Stimulated activated naive B cell treated with anti-CD40 and anti-IgM and Interleukin-4, amounts not matched to agents 10 μg/mL and 1 μg/mL and 100 μg/mL, for 72 hours (primary cell): ENCODE measurements around the gene ERC2.
A peak's percentile ranks its signal among the peaks of the same experiment; 100 is the strongest.

Source experiments
- ATAC-seq, 2 donors: fragments of 150-1000 bp; cut with Tn5 transposase; replicated peaks; 2 replicates each; pipeline ENCODE4 v1.10.0; 2021; ENCODE audit warnings: moderate library complexity in 1 of 2
- DNase-seq: peaks from one replicate; pipeline ENCODE4 v3.0.0; 2021
- H3K27ac Mint-ChIP-seq: one replicate; pipeline ENCODE4 v1.8.0; 2022; ENCODE audit warnings: mild to moderate bottlenecking, mixed read lengths
- H3K27me3 Mint-ChIP-seq, 2 donors: one replicate each; pipeline ENCODE4 v1.8.0; 2022; ENCODE audit warnings: mixed read lengths in 2 of 2
- H3K36me3 Mint-ChIP-seq, 2 donors: one replicate each; pipeline ENCODE4 v1.8.0; 2022; ENCODE audit warnings: mixed read lengths in 2 of 2, mild to moderate bottlenecking in 1 of 2
- H3K4me1 Mint-ChIP-seq, 2 donors: one replicate each; pipeline ENCODE4 v1.8.0; 2022; ENCODE audit warnings: mixed read lengths in 2 of 2, mild to moderate bottlenecking in 1 of 2
- H3K4me3 Mint-ChIP-seq, 2 donors: one replicate each; pipeline ENCODE4 v1.8.0; 2022; ENCODE audit warnings: mild to moderate bottlenecking in 2 of 2, mixed read lengths in 2 of 2, moderate library complexity in 1 of 2
- H3K9me3 Mint-ChIP-seq, 2 donors: one replicate each; pipeline ENCODE4 v1.8.0; 2022; ENCODE audit warnings: mixed read lengths in 2 of 2, mild to moderate bottlenecking in 1 of 2

The ERC2 gene

DNA sequence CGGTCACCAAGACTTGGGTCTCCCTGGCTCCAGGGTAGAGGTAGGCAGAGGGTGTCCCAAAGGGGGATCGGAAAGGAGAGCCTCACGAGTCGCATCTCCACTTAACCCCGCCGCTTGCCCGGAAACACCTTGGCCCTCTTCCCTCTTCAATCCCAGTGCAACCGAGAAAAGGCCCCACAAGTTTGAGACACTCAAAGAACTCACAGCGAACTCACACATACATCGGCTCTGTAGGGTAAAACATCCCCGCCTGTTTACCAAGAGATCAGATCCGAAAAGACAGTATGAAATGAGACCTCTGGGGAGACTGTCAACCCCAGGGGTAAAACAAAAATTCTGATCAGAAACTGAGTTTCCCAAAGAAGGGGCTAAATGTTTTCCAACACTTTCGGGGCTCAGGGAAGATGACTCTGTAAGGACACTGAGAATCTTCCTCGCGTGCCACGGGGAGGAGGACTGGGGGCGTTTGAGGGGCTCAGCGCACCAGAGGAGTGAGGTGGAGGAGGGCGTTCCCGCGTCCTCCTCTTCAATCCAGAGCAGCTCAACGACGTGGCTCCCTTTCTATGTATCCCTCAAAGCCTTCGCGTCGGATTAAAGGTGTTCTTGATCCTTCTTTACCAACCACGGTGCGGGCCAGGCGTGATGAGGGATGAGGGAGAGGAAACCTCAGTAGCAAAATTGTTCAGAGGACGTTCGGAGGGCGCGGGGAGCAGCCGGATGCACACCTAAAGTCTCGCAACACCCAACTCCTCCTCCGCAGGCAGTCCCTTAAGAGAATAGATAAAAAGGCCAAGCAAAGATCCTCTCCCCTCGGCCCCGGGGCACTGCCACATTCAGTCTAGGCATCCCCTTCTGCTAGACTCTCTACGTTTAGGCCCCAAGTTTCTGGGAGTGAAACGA is 984.8 kb downstream of the ERC2 start:
- Mint-ChIP-seq H3K9me3 (no peaks in the 10 kb centered on the region), H3K4me3 (no peak overlapping the region), H3K36me3 (no peaks in the 10 kb centered on the region), H3K4me1 (peaks cover 27 to 38% of the 10 kb centered on the region in 2 donors), H3K27ac (no peak overlapping the region), H3K27me3 (peaks cover 74 to 89% of the 10 kb centered on the region in 2 donors)
- DNase-seq = no peak
- ATAC-seq = no peak

DNA sequence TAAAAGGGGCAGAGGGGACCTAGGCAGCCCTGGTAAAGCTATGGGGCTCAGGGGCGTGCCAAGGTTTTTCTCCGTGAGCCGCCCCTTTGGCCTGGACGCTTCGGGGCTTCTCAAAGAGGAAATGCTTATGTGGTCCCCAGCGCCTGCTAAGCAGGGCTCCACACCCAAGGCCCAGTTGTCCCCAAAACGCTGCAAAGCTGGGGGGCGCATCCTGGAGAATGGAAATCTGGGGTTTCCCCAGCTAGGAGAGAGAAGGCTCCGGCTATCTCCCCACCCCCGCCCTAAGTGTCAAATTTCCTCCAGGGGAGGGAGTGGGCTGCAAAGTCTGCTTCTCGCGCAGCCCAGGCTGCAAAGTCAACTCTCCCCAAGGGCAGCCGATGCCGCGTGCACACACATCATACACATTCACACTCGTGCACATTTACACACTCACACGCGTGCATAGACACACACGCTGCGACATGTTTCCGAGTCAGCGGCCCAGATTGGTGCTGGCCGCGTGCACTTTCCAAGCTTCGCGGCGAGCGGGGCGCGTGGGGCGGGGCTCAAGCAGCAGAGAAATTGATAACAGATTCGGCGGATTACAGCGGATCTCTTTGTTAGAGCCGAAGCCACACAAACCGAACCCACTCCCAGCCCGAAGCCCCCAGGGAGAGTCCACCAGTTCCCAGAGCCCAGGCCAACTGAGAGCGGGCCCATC is 985.6 kb downstream of the ERC2 start:
- H3K27ac Mint-ChIP-seq = peak overlapping the region; percentile 25
- DNase-seq = no peak
- no peak for ATAC-seq
- peaks cover 68 to 89% of the 10 kb centered on the region in 2 donors for H3K27me3 Mint-ChIP-seq
- peaks cover 24 to 32% of the 10 kb centered on the region in 2 donors for H3K4me1 Mint-ChIP-seq
- no peak overlapping the region for H3K4me3 Mint-ChIP-seq
- H3K9me3 Mint-ChIP-seq = no peaks in the 10 kb centered on the region
- no peaks in the 10 kb centered on the region for H3K36me3 Mint-ChIP-seq

DNA sequence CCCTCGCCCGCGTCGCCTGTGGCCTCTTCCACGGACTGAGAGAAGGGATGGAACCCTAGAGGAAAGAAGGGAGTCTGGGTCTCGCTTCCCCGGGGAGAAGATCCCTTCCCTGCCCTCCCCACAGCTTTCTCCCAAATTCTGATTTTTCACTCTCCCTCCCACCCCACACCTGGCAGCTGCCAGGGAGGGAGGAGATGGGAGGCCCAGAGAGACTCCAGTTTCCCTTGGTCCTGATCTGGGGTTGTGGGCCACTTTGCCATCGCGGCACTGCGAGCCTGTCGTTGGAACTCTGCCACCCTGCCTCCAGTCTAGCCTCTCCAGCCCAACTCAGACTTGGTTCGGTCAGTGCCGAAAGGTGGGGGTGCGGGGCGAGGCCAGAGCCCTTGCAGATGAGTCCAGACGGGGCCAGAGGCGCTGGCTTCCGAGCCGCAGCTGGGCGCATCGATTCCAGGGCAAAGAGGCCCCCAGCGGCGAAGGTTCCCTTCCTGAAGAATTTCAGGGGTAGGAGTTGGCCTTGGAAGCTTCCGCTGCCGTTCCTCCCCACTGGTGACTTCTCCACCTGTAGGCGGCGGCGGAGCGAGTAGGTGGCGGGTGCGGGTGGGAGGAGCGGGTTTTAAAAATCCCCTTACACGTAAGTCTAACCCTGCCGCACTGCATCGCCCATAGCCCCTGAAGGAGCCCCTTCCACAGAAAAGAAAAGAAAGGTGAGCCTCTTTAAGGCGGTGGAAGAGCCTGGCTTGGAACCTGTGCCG is 986.3 kb downstream of the ERC2 start:
- Mint-ChIP-seq H3K27ac (no peak overlapping the region), H3K4me3 (no peak overlapping the region), H3K4me1 (peaks cover 21 to 25% of the 10 kb centered on the region in 2 donors), H3K9me3 (no peaks in the 10 kb centered on the region), H3K36me3 (no peaks in the 10 kb centered on the region), H3K27me3 (peaks cover 63 to 89% of the 10 kb centered on the region in 2 donors)
- no peak for ATAC-seq
- no peak for DNase-seq

DNA sequence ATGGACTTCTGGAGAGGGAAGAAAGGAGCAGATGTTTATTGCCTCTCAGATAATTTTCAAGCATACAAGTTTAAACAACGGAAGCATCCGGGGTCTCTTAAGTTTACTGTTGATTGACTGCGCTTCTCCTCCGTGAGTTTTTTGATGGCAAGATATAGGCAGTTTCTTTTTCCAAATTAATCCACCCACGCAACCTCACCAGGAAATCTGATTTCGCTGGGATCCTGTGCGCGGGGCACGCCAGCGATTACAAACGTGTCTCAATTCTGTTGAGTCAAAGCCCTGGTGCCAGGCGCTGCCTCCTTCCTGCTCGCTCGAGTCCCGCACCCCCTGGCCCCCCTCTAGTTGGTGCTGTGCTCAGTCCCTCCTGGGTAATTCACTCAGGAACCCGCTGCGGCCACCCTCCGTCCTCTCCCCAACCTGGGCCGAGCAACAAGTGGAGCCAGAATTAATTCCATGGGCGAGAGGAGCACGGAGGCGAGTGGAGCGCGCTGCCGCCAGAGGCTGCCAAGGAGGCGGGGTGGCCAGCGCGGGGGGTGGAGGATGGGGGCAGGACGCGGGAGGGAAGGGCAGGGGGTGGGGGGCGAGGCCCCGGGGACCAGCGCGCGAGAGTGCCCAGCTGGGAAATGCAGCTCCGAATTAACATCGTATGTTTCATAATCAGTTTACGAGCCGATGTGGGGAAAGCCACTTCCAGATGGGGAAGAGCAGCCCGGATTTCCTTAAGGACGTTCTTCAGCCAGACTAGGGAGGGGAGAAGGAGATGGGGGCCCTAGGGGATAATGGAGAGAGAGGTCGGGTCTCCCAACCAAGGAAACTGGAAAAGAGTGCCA is 987.1 kb downstream of the ERC2 start:
- Mint-ChIP-seq H3K36me3 (no peaks in the 10 kb centered on the region), H3K9me3 (no peaks in the 10 kb centered on the region), H3K27me3 (peaks cover 56 to 89% of the 10 kb centered on the region in 2 donors), H3K27ac (peak overlapping the region; percentile 44), H3K4me3 (no peak overlapping the region), H3K4me1 (peaks cover 15 to 17% of the 10 kb centered on the region in 2 donors)
- ATAC-seq = no peak
- no peak for DNase-seq

DNA sequence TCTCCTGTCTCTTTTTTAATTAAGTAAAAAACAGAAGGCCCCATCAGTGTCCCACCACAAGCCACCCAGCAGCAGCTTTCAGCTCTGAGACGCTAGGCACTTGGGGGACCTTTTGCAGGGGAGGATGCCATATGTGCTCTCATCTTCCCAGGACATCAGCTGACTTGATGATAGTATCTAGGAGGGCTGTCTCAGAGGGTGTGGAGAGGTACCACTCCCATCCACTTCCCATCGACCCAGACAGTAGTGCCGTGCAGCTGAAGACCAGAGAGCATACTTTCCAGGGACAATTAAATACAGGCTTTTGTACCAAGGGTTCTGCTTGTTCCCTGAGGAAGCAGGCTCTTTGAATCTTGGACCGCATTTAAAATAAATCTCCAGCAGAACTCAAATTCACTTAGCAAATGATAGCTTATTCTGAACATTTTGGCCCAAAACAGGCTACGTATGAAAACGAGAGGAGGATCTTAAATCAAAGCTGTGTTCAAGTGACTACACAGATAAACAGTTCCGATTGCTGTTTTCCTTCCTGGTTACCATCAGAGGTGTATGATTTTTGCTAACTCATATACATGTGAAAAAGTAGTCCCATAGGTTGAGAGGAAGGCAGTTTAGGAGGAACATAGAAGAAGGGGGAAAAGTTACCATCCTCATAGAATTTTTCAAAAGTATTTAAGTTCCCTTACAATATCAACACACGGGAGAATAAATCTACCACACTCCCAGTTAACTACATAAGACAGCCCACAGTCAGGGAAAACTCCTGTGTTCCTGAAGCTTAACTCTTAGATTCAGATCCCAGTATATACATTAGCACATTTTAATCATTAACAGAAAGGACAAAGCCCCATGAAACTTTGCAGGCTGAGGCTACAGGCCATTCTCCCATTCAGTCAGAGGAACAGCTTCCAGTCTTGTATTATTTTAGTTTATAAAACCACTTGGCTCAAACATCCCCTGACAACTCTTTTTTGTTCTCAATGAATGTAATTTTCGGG is 990.7 kb downstream of the ERC2 start:
- peaks cover 32 to 76% of the 10 kb centered on the region in 2 donors for H3K27me3 Mint-ChIP-seq

DNA sequence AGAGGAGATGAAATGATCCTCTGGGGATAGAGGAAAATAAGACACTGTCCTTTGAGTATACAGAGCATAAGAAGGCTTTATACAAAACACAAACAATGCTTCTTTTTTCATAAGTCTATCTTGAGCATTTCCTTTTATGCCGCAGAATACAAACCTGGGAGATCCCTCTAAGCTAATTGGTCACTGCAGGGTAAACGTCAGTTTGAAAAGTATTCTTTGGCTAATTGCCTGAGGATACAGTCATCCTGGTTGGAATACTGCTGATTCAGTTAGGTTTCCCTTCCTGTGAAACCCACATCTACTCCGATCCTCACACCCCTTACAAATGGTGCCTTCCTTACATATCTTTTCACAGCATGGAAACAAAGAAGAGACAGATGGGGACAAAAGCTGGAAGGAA is 991.8 kb downstream of the ERC2 start:
- DNase-seq (no peak), ATAC-seq (no peak)
- no peaks in the 10 kb centered on the region for H3K4me1 Mint-ChIP-seq
- H3K9me3 Mint-ChIP-seq = no peaks in the 10 kb centered on the region
- peaks cover 30 to 74% of the 10 kb centered on the region in 2 donors for H3K27me3 Mint-ChIP-seq
- no peak overlapping the region for H3K27ac Mint-ChIP-seq
- H3K36me3 Mint-ChIP-seq = no peaks in the 10 kb centered on the region
- H3K4me3 Mint-ChIP-seq = no peak overlapping the region

More for the DNA sequence above, 990.7 kb downstream of the ERC2 start:
- H3K4me3 Mint-ChIP-seq = no peak overlapping the region
- no peaks in the 10 kb centered on the region for H3K36me3 Mint-ChIP-seq
- ATAC-seq (no peak), DNase-seq (no peak)
- no peak overlapping the region for H3K27ac Mint-ChIP-seq
- no peaks in the 10 kb centered on the region for H3K4me1 Mint-ChIP-seq
- no peaks in the 10 kb centered on the region for H3K9me3 Mint-ChIP-seq

DNA sequence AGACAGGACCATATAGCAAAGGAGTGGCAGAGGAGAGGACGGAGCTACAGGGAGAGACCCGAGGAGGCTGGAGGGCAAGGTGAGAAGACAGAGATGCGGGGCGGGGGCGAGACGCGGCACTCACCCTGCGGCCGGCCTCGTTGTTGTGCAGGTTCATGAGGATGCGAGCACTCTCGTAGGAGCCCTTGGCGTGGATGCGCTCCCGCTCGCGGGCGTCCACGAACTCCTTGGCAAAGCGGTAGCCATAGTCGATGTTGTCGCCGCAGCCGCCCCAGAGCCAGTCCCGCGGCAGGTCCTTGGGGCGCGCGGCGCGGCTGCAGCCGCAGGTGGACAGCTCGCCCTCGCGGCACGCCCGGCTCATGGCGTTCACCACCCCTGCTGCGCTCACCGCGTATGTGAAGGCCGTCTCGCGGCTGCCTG is 994.0 kb downstream of the ERC2 start:
- DNase-seq (no peak), ATAC-seq (no peak)
- no peak overlapping the region for H3K4me3 Mint-ChIP-seq
- no peaks in the 10 kb centered on the region for H3K9me3 Mint-ChIP-seq
- peaks cover 11 to 53% of the 10 kb centered on the region in 2 donors for H3K27me3 Mint-ChIP-seq
- H3K36me3 Mint-ChIP-seq = no peaks in the 10 kb centered on the region
- no peak overlapping the region for H3K27ac Mint-ChIP-seq
- H3K4me1 Mint-ChIP-seq = no peaks in the 10 kb centered on the region

DNA sequence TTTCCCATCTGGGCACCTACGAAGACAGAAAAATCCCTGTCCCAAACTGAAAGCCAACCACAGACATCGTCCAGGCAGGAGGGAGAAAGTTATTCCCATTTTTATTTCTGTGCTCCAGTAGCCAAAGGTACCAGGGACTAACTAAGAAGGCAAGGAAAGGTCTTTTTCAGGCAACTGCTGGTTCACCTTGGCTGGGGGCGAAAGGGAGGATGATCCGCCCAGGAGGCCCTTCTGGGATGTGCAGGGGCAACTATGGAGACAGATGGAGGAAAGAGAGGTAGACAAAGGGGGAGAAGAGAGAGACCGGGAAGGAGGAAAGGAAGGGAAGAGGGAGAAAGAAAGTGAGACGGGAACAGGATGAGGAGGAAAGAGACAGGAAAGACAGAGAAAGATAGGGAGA is 994.5 kb downstream of the ERC2 start:
- Mint-ChIP-seq H3K36me3 (no peaks in the 10 kb centered on the region), H3K27me3 (peaks cover 11 to 53% of the 10 kb centered on the region in 2 donors), H3K9me3 (no peaks in the 10 kb centered on the region), H3K4me1 (no peaks in the 10 kb centered on the region), H3K27ac (no peak overlapping the region), H3K4me3 (no peak overlapping the region)
- ATAC-seq (no peak), DNase-seq (no peak)

DNA sequence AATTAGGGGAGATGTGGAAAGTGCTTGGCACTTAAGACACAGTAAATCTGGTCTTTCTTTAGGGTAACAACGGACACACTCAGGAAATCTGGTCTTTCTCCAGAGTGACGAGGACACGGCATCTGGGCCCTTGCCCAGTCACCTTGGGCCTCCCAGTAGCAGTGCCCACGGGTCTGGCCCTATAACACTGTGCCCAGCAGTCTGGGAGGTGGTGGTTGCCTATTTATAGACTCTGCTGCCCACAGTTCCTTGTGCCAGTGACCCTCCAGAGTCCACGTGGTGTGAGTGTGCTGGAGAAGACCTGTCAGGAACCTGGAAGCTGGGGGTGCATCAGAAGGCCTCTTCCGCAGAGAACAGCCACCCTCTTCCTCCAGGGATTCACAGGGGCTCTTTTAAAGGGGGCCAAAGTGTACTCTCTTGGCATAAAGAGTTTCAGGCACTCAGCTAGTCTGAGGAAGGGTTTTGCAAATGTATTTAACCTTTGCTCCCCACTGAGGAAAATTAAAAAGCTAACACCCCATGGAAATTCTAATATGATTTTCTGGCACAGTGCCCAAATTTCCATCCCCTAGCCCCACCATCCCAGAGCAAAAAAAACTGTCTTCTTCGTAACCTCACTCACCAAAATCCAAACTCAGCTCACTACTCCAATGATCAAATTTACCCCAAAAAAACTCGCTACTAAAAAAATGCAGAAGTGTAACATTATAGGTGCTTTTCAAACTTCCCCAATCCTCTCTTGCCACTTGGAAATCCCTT is 996.6 kb downstream of the ERC2 start:
- ATAC-seq = no peak
- no peak for DNase-seq
- Mint-ChIP-seq H3K27me3 (peaks cover 11 to 37% of the 10 kb centered on the region in 2 donors), H3K36me3 (no peaks in the 10 kb centered on the region), H3K4me1 (no peaks in the 10 kb centered on the region), H3K27ac (no peak overlapping the region), H3K4me3 (no peak overlapping the region), H3K9me3 (no peaks in the 10 kb centered on the region)

DNA sequence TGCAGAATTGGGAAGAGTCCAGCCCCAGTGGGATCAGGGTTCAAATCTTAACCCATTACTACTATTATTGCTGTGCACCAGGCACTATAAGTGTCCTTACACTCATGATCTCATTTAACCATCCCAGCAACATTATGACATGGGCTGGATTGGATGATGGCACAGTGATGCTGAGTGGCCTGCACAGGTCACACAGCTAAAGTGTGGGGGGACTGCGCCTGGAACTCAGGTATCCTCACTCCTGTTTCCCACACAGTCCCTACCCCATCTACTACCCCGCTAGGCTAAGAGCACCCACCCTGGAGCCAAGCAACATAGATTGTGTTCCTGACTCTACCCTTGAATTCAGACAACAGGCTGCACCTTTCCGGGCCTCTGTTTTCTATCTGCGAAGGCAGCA is 997.2 kb downstream of the ERC2 start:
- Mint-ChIP-seq H3K9me3 (no peaks in the 10 kb centered on the region), H3K27me3 (peaks cover 11 to 31% of the 10 kb centered on the region in 2 donors), H3K36me3 (no peaks in the 10 kb centered on the region), H3K4me3 (no peak overlapping the region), H3K4me1 (no peaks in the 10 kb centered on the region), H3K27ac (no peak overlapping the region)
- DNase-seq = no peak
- no peak for ATAC-seq

DNA sequence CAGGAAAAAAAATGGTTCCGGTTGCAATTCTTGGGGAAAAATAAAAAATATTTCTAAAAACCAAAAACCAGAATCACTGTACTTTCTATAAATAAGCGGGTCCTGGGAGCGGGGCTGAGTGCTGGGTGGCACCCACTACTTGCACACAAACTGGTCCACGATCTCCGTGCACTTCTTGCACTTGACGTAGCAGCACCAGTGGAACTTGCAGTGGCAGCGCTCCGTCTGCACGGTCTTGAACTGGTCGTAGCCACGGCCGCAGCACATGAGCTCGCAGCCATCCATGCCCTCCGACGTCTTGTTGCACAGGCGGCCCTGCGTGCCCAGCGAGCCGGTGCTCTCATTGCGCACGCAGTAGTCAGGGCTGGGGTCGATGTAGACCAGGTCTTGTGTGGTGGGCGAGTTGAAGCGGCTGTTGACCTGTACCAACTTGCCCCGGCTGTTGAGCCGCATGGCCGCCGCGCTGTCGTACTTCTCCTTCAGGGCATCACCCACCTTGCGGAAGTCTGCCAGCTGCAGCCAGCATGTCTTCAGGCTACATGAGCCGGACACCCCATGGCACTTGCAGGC is 998.2 kb downstream of the ERC2 start:
- Mint-ChIP-seq H3K4me1 (no peaks in the 10 kb centered on the region), H3K27ac (no peak overlapping the region), H3K36me3 (no peaks in the 10 kb centered on the region), H3K9me3 (no peaks in the 10 kb centered on the region), H3K4me3 (no peak overlapping the region), H3K27me3 (peaks cover 15 to 22% of the 10 kb centered on the region in 2 donors)
- no peak for ATAC-seq
- DNase-seq = no peak

DNA sequence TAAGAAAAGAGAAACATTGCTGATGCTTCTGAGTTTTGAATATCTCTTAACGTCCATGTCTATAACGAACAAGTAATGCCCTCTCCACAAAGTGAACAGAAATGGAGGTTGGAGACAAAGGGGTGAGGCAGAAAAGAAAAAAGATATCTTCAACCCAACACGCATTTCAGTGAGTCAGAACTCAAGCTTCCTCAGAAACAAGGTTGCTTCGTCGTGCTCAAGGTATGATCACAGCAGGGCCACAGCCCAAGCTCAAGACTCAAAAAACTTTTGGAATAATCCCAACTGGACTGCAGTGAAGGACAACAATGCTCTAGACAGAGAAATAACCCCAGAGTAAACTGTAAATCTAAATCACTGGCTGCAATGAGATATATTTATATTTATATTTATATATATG is 1000.0 kb downstream of the ERC2 start:
- H3K9me3 Mint-ChIP-seq = no peaks in the 10 kb centered on the region
- no peak overlapping the region for H3K27ac Mint-ChIP-seq
- H3K27me3 Mint-ChIP-seq = peaks cover 9 to 15% of the 10 kb centered on the region in 2 donors
- H3K4me1 Mint-ChIP-seq = no peaks in the 10 kb centered on the region
- DNase-seq (no peak), ATAC-seq (no peak)
- H3K4me3 Mint-ChIP-seq = no peak overlapping the region
- H3K36me3 Mint-ChIP-seq = no peaks in the 10 kb centered on the region
